Ovary (tissue), 9 donors: ENCODE data around the gene ACTR8. TPM values are rescaled to one million over a fixed set of nuclear protein-coding genes. Genes with fewer than 3 reads are reported as not detected.

ENCODE experiments used
- DNase-seq, 5 donors: peaks; one replicate each; pipeline ENCODE4 v3.0.0-alpha.2; 2019 to 2020
- H3K27ac ChIP-seq, 2 donors: fragments of 200-600 bp; one replicate each; pipeline versions ENCODE4 v1.5.1 to v1.8.0; 2019 to 2022
- H3K27me3 ChIP-seq: fragments of 200-600 bp; one replicate; pipeline ENCODE4 v1.8.0; 2022
- H3K36me3 ChIP-seq: fragments of 200-600 bp; sonication (generic); one replicate; pipeline ENCODE4 v1.5.1; 2019
- H3K4me1 ChIP-seq: one replicate; pipeline ENCODE4 v1.8.1; 2013; ENCODE audit warnings: mild to moderate bottlenecking, moderate library complexity; ENCODE audit not compliant: insufficient read depth
- H3K4me3 ChIP-seq: fragments of 200-600 bp; sonication (generic); one replicate; pipeline ENCODE4 v1.5.1; 2017
- H3K9me3 ChIP-seq, 2 donors: fragments of 200-600 bp in 1 of 2; sonication (generic) in 1 of 2; one replicate each; pipeline versions ENCODE4 v1.5.1 to v1.8.1; 2013 to 2019; ENCODE audit warnings: mild to moderate bottlenecking in 1 of 2, moderate library complexity in 1 of 2
- EP300 ChIP-seq: sonication (generic); formaldehyde crosslinking; IDR thresholded peaks from one replicate; pipeline ENCODE4 v1.6.1; 2017; ENCODE audit warnings: antibody characterized with exemption
- POLR2A ChIP-seq: fragments of 450-650 bp; IDR thresholded peaks from one replicate; pipeline ENCODE4 v1.6.1; 2017; ENCODE audit warnings: antibody characterized with exemption, mild to moderate bottlenecking, moderate library complexity
- WGBS, 3 donors: extraction: QIAGEN DNeasy Blood & Tissue Kit in 1 of 3; methylation state at CpG; one replicate each; pipeline versions ENCODE4 v1.1.5 to v1.1.7; 2013 to 2017; 5-methylcytosine and 5-hydroxymethylcytosine counted together
- intact Hi-C, 4 donors: fragments of 100-400 bp; cut with DNase I; formaldehyde crosslinking; loops; one replicate each; pipeline versions ENCODE4 v1.11.0 to v1.15.1; 2022 to 2023
- polyA plus RNA-seq, 2 donors: library from polyadenylated mRNA; stranded (reverse); fragments of 200-250 nt in 1 of 2; fragments of 350-450 nt in 1 of 2; fragmentation: Illumina TruSeq in 1 of 2; extraction: RNeasy Lipid Tissue Mini Kit (QIAGEN cat#74804) in 1 of 2; gene quantifications; one replicate each; pipeline ENCODE4 v1.2.3, GENCODE V29; 2013 to 2014
- total RNA-seq, 7 donors: library from RNA; depleted of rRNA in 2 of 7; stranded (reverse); fragments of >200 nt in 2 of 7; fragmentation: NEBNext Ultra II Directional in 3 of 7; extraction: Animal tissue kit (Norgen Biotek cat#: 25700) in 3 of 7; gene quantifications; one replicate each; pipeline versions ENCODE4 v1.1.0 to v1.2.4, GENCODE V29; 2016 to 2023
- TF ChIP-seq, protein P1 (sequence below), 3 donors: fragments of 450-650 bp in 2 of 3; fragments of 200-600 bp in 1 of 3; IDR thresholded peaks; one replicate each; pipeline versions ENCODE4 v1.5.1 to v1.8.0; 2016 to 2022; ENCODE audit warnings: antibody characterized with exemption in 3 of 3, mild to moderate bottlenecking in 1 of 3
- donor health status: DM: no; HTN: no; CAD: no; lungs with moderate emphysema.
- donor health status: DM: no; HTN: no; CAD: no.
- donor health status: Bipolar disorder and iron deficiency.
- donor health status: DM: yes; HTN: yes; CAD: no.
- donor health status: DM: no; HTN: no; CAD: no.
- donor health status: DM: yes; HTN: yes; CAD: no.

Gene ACTR8
- total and polyA plus RNA-seq, 9 donors = 9.1 to 34.5 (median 20.6) TPM

DNA sequence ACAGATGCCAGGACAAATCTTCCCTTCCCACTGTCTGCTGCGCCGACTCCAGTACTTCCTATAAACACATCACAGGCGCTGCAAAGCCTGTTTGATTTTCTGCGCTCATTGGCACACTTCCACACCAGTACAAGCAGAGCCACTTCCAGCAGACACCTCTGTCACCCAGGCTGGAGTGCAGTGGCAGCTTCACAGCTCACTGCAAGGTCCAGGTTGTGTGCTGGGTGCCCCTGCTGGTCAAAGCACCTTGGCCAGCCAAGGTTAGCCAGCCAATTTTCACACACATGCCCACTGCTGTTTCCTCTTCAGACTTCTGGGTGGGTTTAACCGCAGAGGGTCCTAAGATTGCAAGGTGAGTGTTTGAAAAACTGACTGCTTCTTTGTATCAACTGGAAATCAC is 40.7 kb downstream of the ACTR8 start:
- TF ChIP-seq, protein P1, sequence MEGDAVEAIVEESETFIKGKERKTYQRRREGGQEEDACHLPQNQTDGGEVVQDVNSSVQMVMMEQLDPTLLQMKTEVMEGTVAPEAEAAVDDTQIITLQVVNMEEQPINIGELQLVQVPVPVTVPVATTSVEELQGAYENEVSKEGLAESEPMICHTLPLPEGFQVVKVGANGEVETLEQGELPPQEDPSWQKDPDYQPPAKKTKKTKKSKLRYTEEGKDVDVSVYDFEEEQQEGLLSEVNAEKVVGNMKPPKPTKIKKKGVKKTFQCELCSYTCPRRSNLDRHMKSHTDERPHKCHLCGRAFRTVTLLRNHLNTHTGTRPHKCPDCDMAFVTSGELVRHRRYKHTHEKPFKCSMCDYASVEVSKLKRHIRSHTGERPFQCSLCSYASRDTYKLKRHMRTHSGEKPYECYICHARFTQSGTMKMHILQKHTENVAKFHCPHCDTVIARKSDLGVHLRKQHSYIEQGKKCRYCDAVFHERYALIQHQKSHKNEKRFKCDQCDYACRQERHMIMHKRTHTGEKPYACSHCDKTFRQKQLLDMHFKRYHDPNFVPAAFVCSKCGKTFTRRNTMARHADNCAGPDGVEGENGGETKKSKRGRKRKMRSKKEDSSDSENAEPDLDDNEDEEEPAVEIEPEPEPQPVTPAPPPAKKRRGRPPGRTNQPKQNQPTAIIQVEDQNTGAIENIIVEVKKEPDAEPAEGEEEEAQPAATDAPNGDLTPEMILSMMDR (IDR thresholded peaks at IDR 0.05) = no peak
- TF ChIP-seq EP300 = no peak
- TF ChIP-seq POLR2A = no peak
- WGBS, 3 donors = 93 to 94% (median 93%) methylated on average over 5 of the region's 5 CpGs
- no peaks in the 10 kb centered on the region for H3K36me3 ChIP-seq
- no peaks in the 10 kb centered on the region for H3K27me3 ChIP-seq
- no peaks in the 10 kb centered on the region for H3K9me3 ChIP-seq
- H3K27ac ChIP-seq = no peak overlapping the region
- no peak overlapping the region for H3K4me3 ChIP-seq
- peaks cover 1% of the 10 kb centered on the region for H3K4me1 ChIP-seq
- intact Hi-C loops = no loop called here
- no peak for DNase-seq

DNA sequence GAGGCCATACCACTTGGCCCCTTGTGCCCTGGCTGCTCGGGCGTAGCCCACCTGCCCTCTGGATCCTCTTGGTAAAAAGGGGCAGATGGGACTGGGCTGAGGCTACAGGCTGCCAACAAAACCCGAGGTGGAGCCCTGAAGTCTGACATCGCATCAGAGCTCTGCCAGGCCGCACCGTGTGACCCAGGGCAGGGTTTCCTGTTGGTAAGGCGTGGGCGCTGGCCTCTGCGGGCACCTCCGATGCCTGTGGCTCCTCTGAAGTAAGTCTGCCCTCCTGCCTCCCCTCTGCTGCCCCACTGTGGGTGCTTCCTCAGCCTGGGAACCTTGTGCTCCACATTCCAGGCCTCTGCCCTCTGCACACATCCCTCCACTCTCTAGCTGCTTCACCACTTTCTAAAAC is 44.6 kb downstream of the ACTR8 start:
- Histone ChIP-seq H3K36me3 (no peaks in the 10 kb centered on the region), H3K27me3 (no peaks in the 10 kb centered on the region), H3K27ac (no peak overlapping the region), H3K4me3 (no peak overlapping the region), H3K9me3 (no peaks in the 10 kb centered on the region), H3K4me1 (no peaks in the 10 kb centered on the region)
- DNase-seq = no peak
- WGBS, 3 donors = 82 to 91% (median 88%) methylated on average over 10 of the region's 10 CpGs
- intact Hi-C loops = no loop called here
- TF ChIP-seq POLR2A = no peak
- TF ChIP-seq, protein P1 (IDR thresholded peaks at IDR 0.05) = no peak
- no peak for TF ChIP-seq EP300

DNA sequence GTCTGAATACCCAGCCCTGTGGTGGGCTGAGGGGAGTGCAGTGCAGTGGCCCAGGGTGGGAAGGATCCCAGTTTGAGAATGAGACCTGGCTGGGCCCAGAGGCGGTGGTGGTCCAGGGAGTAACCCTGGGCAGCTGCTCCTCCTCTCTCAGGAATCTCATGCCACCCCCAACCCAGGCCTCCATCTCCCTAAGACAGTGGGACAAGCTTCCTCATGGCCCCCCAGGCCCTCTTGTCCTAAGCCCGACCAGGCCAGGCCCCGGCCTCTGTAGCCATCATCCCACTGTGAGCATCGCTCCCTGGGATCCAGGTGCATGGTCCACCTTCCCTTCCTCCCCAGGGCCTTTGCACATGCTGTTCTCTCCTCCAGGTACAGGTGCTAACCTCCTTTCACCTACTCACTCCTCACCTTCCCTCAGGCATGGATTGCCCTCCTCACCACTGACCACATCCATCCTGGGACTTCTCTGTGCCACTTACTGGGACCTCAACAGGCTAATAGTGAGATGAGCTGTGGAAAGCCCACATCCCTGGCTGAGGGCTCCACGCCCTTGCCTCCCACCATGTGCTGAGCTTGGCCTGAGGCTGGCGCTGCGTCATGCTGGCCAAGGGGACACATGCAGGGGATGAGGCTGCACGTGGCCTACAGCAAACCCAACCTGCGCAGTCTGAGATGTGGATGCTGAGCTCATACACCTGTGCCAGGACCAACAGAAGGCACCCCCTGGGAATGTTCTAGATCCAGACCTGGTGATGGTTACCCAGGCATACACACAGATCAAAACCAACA is 45.7 kb downstream of the ACTR8 start:
- Histone ChIP-seq H3K27me3 (no peaks in the 10 kb centered on the region), H3K4me3 (no peak overlapping the region), H3K27ac (no peak overlapping the region), H3K36me3 (no peaks in the 10 kb centered on the region), H3K4me1 (no peaks in the 10 kb centered on the region), H3K9me3 (no peaks in the 10 kb centered on the region)
- TF ChIP-seq POLR2A = no peak
- 95 to 98% (median 97%) methylated on average over 9 of the region's 9 CpGs for WGBS, 3 donors
- intact Hi-C loops = no loop called here
- no peak for DNase-seq

DNA sequence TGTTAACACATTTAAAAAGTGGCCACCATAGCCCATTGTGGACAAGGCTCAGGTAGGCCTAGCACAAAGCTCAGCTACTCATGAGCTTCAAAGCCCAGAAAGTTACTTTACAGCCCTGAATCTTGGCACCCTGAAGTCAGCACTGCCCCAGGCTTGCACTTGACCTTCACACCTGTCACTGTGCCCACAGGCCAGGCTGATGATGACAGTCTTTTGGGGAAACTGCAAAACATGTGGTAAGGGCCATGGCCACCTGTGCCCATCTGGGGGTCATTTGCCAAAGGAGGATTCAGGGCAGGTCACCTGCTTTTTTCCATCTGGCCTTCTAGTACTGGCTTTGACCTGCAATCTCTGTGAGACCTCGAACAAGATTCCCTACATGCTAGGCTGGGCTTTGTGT is 46.7 kb downstream of the ACTR8 start:
- Histone ChIP-seq H3K27me3 (no peaks in the 10 kb centered on the region), H3K4me1 (no peaks in the 10 kb centered on the region), H3K36me3 (no peaks in the 10 kb centered on the region), H3K4me3 (no peak overlapping the region), H3K27ac (no peak overlapping the region), H3K9me3 (no peaks in the 10 kb centered on the region)
- WGBS, 3 donors = 85 to 100% (median 90%) methylated on average over 1 of the region's 1 CpG
- DNase-seq = no peak
- TF ChIP-seq EP300 (no peak), POLR2A (no peak)
- TF ChIP-seq, protein P1 (IDR thresholded peaks at IDR 0.05) = no peak
- intact Hi-C loops = no loop called here

DNA sequence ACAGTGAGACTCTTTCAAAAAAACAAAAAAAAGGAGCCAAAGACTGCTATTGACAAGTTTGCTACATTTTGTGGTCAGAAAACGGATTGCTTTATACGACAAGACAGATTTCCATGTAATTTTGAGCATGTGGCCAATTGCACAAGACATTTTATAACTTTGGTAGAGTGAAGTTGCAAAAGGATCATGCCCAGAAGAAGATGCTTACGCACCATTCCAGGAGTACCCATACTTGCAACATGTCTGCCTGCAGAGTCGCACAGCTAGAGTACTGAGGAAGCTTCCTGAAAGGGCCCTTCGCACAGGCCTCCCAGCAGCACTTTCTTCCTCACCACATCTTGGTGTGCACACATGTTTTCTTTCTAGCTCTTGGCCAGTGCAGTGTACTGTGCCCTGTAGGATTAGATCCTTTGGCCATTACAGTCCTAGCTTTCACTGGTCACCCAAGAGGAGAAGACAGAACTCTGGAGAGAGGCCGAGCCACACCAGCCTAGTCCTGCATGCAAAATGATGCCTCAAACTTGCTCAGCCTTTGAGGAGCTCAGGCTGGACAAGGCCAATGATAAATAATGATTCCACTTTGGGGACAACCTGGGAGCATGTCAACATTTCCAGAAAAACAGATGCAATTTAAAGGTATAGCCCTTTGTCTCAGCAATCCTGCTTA is 47.4 kb downstream of the ACTR8 start:
- Histone ChIP-seq H3K27ac (no peak overlapping the region), H3K9me3 (no peaks in the 10 kb centered on the region), H3K36me3 (no peaks in the 10 kb centered on the region), H3K4me1 (no peaks in the 10 kb centered on the region), H3K4me3 (no peak overlapping the region), H3K27me3 (no peaks in the 10 kb centered on the region)
- 98 to 99% (median 99%) methylated on average over 6 of the region's 6 CpGs for WGBS, 3 donors
- intact Hi-C loops = no loop called here
- no peak for TF ChIP-seq POLR2A
- TF ChIP-seq, protein P1 (IDR thresholded peaks at IDR 0.05) = no peak
- TF ChIP-seq EP300 = no peak
- no peak for DNase-seq
